Esophagus (tissue), 2 donors: ENCODE data around the gene WNK3. TPM values are rescaled to one million over a fixed set of nuclear protein-coding genes. Genes with fewer than 3 reads are reported as not detected.

Experiments used
- H3K27ac ChIP-seq, 2 donors: one replicate each; pipeline ENCODE4 v1.5.1; 2013; ENCODE audit warnings: low read depth in 2 of 2, mild to moderate bottlenecking in 2 of 2, inconsistent platforms in 1 of 2, low read length in 1 of 2, moderate library complexity in 1 of 2
- H3K27me3 ChIP-seq, 2 donors: one replicate each; pipeline ENCODE4 v1.6.1; 2013; ENCODE audit warnings: low read length in 2 of 2, control low read depth in 1 of 2, mild to moderate bottlenecking in 1 of 2; ENCODE audit not compliant: insufficient read depth in 2 of 2, control insufficient read depth in 1 of 2
- H3K36me3 ChIP-seq, 2 donors: one replicate each; pipeline ENCODE4 v1.6.1; 2013; ENCODE audit warnings: low read length in 1 of 2; ENCODE audit not compliant: control insufficient read depth in 2 of 2, insufficient read depth in 2 of 2
- H3K4me1 ChIP-seq, 2 donors: one replicate each; pipeline ENCODE4 v1.6.1; 2013; ENCODE audit warnings: low read length in 1 of 2; ENCODE audit not compliant: control insufficient read depth in 2 of 2, insufficient read depth in 2 of 2
- H3K4me3 ChIP-seq, 2 donors: one replicate each; pipeline ENCODE4 v1.5.1; 2013; ENCODE audit warnings: low read length in 2 of 2, mild to moderate bottlenecking in 2 of 2, low read depth in 1 of 2, moderate library complexity in 1 of 2
- H3K9me3 ChIP-seq, 2 donors: one replicate each; pipeline ENCODE4 v1.6.1; 2013; ENCODE audit warnings: mild to moderate bottlenecking in 2 of 2, low read depth in 1 of 2, low read length in 1 of 2, moderate library complexity in 1 of 2; ENCODE audit not compliant: control insufficient read depth in 2 of 2, insufficient read depth in 1 of 2
- WGBS, 2 donors: extraction: QIAGEN DNeasy Blood & Tissue Kit; methylation state at CpG; one replicate each; pipeline ENCODE4 v1.1.7; 2013; 5-methylcytosine and 5-hydroxymethylcytosine counted together
- polyA plus RNA-seq, 2 donors: library from polyadenylated mRNA; stranded (reverse); fragments of 200-250 nt; gene quantifications; one replicate each; pipeline ENCODE4 v1.2.3, GENCODE V29; 2013
- donor health status: healthy with polysubstance abuse.
- donor health status: Bipolar disorder and iron deficiency.

WNK3 gene
- polyA plus RNA-seq, 2 donors, result 0.09 to 0.18 TPM

DNA sequence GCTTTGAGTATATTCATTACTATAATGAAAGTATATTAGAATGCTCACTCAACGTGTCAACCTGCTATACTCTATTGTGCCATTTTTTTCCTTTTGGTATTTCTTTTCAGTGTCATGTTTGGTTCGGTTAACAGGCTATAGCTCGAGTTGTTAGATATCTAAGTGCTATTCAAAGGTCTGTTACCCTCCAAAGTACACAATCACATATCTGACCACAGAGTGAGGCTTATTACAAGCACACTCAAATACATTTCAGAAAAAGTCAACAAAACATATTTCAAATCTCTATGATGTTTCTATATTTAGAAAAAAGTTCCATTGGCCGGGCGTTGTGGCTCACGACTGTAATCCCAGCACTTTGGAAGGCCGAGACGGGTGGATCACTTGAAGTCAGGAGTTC lies 32.8 kb downstream of the WNK3 start:
- no peak overlapping the region for H3K27ac ChIP-seq
- H3K36me3 ChIP-seq, result no peaks in the 10 kb centered on the region
- no peaks in the 10 kb centered on the region for H3K9me3 ChIP-seq
- no peaks in the 10 kb centered on the region for H3K4me1 ChIP-seq
- WGBS, 2 donors, result 57 to 71% methylated on average over 8 of the region's 8 CpGs
- no peak overlapping the region for H3K4me3 ChIP-seq
- H3K27me3 ChIP-seq, result no peaks in the 10 kb centered on the region

DNA sequence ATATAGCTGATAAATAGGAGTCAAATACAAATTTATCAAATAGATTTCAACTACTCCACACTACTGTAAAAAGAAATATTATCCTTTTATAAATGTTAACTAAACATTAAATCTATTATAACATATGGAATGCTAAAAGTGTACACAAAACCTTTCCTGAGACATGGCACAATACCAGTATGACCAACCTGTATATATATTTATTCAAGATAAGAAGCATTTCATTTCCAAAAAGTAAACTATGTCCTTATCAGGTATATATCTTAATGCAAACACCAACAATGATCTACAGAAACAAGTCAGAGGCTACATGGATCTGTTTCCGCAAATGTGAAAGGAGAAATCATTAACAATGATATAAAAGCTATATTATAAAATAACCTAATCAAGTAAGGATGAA lies 37.8 kb downstream of the WNK3 start:
- Histone ChIP-seq H3K4me1 (no peaks in the 10 kb centered on the region), H3K36me3 (no peaks in the 10 kb centered on the region), H3K9me3 (no peaks in the 10 kb centered on the region), H3K27ac (no peak overlapping the region), H3K4me3 (no peak overlapping the region), H3K27me3 (no peaks in the 10 kb centered on the region)
- WGBS, 2 donors, result 62 to 100% methylated on average over 1 of the region's 1 CpG

DNA sequence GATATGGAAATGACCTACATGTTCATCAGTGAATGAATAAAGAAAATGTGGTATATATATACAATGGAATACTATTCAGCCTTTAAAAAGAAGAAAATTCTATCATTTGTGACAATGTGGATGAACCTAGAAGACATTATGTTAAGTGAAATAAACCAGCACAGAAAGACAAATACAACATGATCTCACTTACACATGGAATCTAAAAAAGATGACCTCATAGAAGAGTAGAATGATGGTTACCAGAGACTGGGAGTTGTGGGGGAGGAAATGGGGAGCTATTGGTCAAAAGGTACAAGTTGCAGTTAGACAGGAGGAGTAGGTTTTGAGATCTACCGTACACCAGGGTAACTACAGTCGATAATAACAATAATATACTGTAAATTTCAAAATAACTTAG lies 51.5 kb downstream of the WNK3 start:
- no peaks in the 10 kb centered on the region for H3K9me3 ChIP-seq
- H3K36me3 ChIP-seq, result no peaks in the 10 kb centered on the region
- WGBS, 2 donors, result 75 to 95% methylated on average over 2 of the region's 2 CpGs
- no peak overlapping the region for H3K27ac ChIP-seq
- H3K4me3 ChIP-seq, result no peak overlapping the region
- H3K27me3 ChIP-seq, result no peaks in the 10 kb centered on the region
- H3K4me1 ChIP-seq, result no peaks in the 10 kb centered on the region

DNA sequence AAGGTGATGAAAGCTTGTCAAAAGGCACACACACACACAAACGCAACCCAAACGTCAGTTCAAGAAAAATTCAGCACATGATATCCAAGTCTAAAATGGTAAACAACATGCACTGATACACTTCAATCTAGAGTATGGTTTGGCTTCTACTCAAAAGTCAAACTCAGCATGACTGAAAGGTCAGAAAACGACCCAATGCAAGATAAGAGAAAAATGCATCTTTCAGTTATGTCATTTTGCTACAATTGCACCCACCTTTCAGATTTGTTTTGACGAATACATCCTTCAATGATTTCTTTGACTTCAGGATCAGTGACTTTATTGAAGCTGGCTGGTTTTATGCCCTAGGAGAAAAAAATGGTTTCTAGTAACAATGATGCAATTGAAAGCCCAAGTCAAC lies 56.3 kb downstream of the WNK3 start:
- no peaks in the 10 kb centered on the region for H3K36me3 ChIP-seq
- 66 to 87% methylated on average over 4 of the region's 4 CpGs for WGBS, 2 donors
- H3K27ac ChIP-seq, result no peak overlapping the region
- no peaks in the 10 kb centered on the region for H3K9me3 ChIP-seq
- H3K27me3 ChIP-seq, result no peaks in the 10 kb centered on the region
- H3K4me1 ChIP-seq, result no peaks in the 10 kb centered on the region
- H3K4me3 ChIP-seq, result no peak overlapping the region

DNA sequence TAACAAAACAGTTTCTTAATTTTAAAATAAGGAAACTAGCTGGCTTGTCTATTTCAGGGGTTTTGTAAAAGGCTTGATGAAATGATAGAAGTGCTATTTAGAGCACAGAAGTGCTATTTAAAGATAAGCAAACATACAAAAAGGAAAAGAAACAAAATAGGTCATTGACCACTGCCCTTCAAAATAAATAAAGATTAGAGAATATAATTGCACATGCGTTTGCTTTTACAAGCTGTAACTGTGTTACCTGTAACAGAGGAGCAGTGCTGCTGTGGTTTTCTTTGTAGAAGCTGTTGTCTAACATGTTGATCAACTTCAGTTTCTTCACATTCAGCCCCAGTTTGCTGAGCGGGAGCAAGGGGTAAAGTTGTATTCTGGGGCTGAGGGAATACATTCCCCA lies 63.5 kb downstream of the WNK3 start:
- Histone ChIP-seq H3K27me3 (peaks cover 0 to 5% of the 10 kb centered on the region in 2 donors), H3K4me1 (no peaks in the 10 kb centered on the region), H3K4me3 (no peak overlapping the region), H3K27ac (no peak overlapping the region), H3K36me3 (no peaks in the 10 kb centered on the region), H3K9me3 (no peaks in the 10 kb centered on the region)
- WGBS, 2 donors, result 78 to 79% methylated on average over 2 of the region's 2 CpGs

- no peak overlapping the region for H3K27ac ChIP-seq
- no peaks in the 10 kb centered on the region for H3K9me3 ChIP-seq
- H3K4me3 ChIP-seq, result no peak overlapping the region
- H3K36me3 ChIP-seq, result no peaks in the 10 kb centered on the region
- H3K4me1 ChIP-seq, result no peaks in the 10 kb centered on the region
- H3K27me3 ChIP-seq, result peaks cover 0 to 5% of the 10 kb centered on the region in 2 donors
- 76 to 91% methylated on average over 2 of the region's 2 CpGs for WGBS, 2 donors
Observed at GRCh38 chrX:54292755-54293154, 65.1 kb downstream of the WNK3 start.

DNA sequence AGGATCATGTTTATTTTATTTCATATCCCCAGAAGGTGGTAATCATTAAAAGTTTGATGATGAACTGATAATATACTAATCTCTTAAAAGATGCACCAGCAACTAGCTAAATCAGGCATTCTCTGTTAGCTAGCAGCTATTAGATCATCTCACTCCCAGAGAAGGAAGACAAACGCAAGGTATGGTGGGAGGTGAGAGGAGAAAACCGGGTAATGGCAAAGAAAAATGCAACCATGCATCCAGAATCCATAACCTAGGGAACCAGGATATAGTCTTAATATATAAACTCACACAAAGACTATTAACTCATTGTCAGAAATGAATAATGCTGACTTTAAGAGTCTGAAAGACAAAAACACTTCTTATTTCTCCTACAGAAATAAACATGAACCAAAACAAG lies 66.1 kb downstream of the WNK3 start:
- Histone ChIP-seq H3K9me3 (no peaks in the 10 kb centered on the region), H3K27me3 (peaks cover 0 to 5% of the 10 kb centered on the region in 2 donors), H3K36me3 (no peaks in the 10 kb centered on the region), H3K4me1 (no peaks in the 10 kb centered on the region), H3K4me3 (no peak overlapping the region), H3K27ac (no peak overlapping the region)
- 69 to 85% methylated on average over 2 of the region's 2 CpGs for WGBS, 2 donors

DNA sequence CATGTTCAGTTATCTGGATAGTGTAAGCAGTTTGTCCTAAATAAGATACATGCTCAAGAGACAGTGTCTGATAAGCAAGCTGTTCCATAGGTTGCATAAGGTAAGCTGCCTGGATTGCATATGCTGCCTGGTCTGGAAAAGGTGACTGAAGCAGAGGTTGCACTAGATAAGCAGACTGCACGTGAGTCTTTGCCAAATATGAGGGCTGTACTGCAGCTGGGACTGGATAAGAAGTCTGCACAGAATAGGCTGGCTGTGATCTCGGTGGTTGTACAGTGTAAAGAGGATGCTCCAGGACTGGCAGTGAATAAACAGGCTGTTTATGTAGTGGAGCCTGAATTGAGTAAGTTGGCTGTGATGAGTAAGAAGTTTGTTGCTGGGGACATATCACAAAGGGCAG lies 68.9 kb downstream of the WNK3 start:
- WGBS, 2 donors, result 52 to 66% methylated on average over 2 of the region's 2 CpGs
- H3K27ac ChIP-seq, result no peak overlapping the region
- no peaks in the 10 kb centered on the region for H3K36me3 ChIP-seq
- no peaks in the 10 kb centered on the region for H3K4me1 ChIP-seq
- no peak overlapping the region for H3K4me3 ChIP-seq
- peaks cover 0 to 5% of the 10 kb centered on the region in 2 donors for H3K27me3 ChIP-seq
- H3K9me3 ChIP-seq, result no peaks in the 10 kb centered on the region

DNA sequence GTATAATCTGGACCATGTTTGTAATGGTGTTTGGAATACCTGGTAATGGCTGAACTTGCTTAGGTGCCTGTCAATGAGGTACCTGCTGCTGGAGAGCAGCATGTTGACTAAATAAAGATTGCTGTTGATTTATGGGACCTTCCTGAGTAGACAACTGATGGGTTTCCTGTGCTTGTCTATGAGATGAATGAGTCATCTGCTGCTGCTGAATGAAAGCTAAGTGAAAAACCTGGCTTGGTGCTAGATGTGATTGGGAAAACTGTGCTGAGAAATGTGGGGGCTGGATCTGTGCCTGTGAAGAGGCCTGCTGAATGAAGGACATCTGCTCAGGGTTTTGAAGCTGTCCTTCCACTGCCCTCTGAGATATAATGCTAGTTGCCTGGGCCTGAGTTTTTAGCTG lies 69.6 kb downstream of the WNK3 start:
- H3K36me3 ChIP-seq, result no peaks in the 10 kb centered on the region

DNA sequence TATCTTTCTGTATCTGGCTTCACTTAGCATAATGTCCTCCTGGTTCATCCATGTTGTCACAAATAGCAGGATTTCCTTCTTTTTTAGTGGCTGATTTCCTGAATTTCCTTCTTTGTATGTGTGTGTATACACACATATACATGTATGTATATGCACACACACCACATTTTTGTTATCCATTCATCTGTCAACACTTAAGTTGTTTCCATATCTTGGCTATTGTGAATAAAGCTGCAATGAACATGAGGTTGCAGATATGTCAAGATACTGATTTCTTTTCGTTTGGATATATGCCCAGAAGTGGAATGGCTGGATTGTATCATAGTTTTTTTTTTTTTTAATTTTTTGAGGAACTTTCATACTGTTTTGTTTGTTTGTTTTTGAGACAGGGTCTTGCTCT lies 76.2 kb downstream of the WNK3 start:
- Histone ChIP-seq H3K4me1 (no peaks in the 10 kb centered on the region), H3K4me3 (no peak overlapping the region), H3K9me3 (no peaks in the 10 kb centered on the region), H3K36me3 (no peaks in the 10 kb centered on the region), H3K27ac (no peak overlapping the region), H3K27me3 (no peaks in the 10 kb centered on the region)
- WGBS, 2 donors, result 31 to 63% methylated on average over 1 of the region's 1 CpG

More for the DNA sequence above, 69.6 kb downstream of the WNK3 start:
- H3K27me3 ChIP-seq, result peaks cover 0 to 5% of the 10 kb centered on the region in 2 donors
- no peaks in the 10 kb centered on the region for H3K9me3 ChIP-seq
- no peak overlapping the region for H3K27ac ChIP-seq
- no peak overlapping the region for H3K4me3 ChIP-seq
- H3K4me1 ChIP-seq, result no peaks in the 10 kb centered on the region
